Measurements from ENCODE around the gene RIPOR3. TPM values are rescaled to one million over a fixed set of nuclear protein-coding genes. Genes with fewer than 3 reads are reported as not detected.
A peak's percentile ranks its signal among the peaks of the same experiment; 100 is the strongest.
"Not testable (repeated sequence)": the region's sequence is repeated elsewhere in the genome, so short reads cannot be mapped to it uniquely, and the experiment has no call there.

The RIPOR3 gene
- polyA plus RNA-seq, 2 of the 4 experiments (the other 2 are of a cell fraction), result 0.03 to 0.06 TPM

- CTCF ChIA-PET, result interaction anchor here (0.9 to 14.7 kb wide), 5 partner anchors 8 to 384 kb away, joined by 3 to 268 read pairs (median 6); partner anchors contain the start of gene CEBPB
- POLR2A ChIA-PET, result interaction anchor here (1.2 kb wide), 1 partner anchor 8 kb away, joined by 3 read pairs; no protein-coding TSS in a partner anchor
- not testable (repeated sequence) for DNase-seq (ENCODE audit: low read depth in 1 of 2, low spot score in 1 of 2); H3K9me3 ChIP-seq; H3K4me2 ChIP-seq; FAIRE-seq; H3K4me3 ChIP-seq
- Histone ChIP-seq H3K27ac (peak overlapping the region in 1 of 2 experiments; percentile 5; a peak in 3 of 6 replicates), H3K4me1 (peaks cover 15% of the 10 kb centered on the region; the same call in 2 of the 3 replicates)
- WGBS (ENCODE audit: missing lambda C conversion rate), result 87% methylated on average over 7 of the region's 7 CpGs
- ATAC-seq, result peak; percentile 20 to 26; a peak in 2 of 6 replicates
Observed at GRCh38 chr20:50569487-50569863, 121.9 kb downstream of the RIPOR3 start.

GRCh38 chr20:50568549-50568942, 122.8 kb downstream of the RIPOR3 start:
- FAIRE-seq, result no peak
- TF ChIP-seq RNF2 (IDR thresholded peaks at IDR 0.05; ENCODE audit: borderline replicate concordance, low read depth) (no peak), SMC3 (IDR thresholded peaks at IDR 0.05) (no peak), FOSB (CRISPR knock-in tag; IDR thresholded peaks at IDR 0.05) (no peak), ESRRA (IDR thresholded peaks at IDR 0.05; ENCODE audit: borderline replicate concordance, low read length) (no peak), RCOR1 (IDR thresholded peaks at IDR 0.05; ENCODE audit: low read depth, low read length) (no peak), RFX5 (IDR thresholded peaks at IDR 0.05) (no peak), KDM5A (IDR thresholded peaks at IDR 0.05) (no peak), JUNB (IDR thresholded peaks at IDR 0.05) (no peak), EHF (CRISPR knock-in tag; IDR thresholded peaks at IDR 0.05) (no peak), ELK1 (IDR thresholded peaks at IDR 0.05; ENCODE audit: low read depth, low read length) (no peak), HOXB13 (CRISPR knock-in tag; IDR thresholded peaks at IDR 0.05; ENCODE audit: low read depth) (no peak), BHLHE40 (IDR thresholded peaks at IDR 0.05; ENCODE audit: low read depth, low read length) (no peak), MAFK (IDR thresholded peaks at IDR 0.05; ENCODE audit: partially characterized antibody) (no peak), CBX8 (IDR thresholded peaks at IDR 0.05) (no peak), FOSL2 (IDR thresholded peaks at IDR 0.05) (no peak), FOSL2 (CRISPR knock-in tag; IDR thresholded peaks at IDR 0.05) (no peak), ZC3H11A (IDR thresholded peaks at IDR 0.05) (no peak), MYC (IDR thresholded peaks at IDR 0.05; ENCODE audit: borderline replicate concordance, low read length) (no peak)
- TF ChIP-seq, protein P1, sequence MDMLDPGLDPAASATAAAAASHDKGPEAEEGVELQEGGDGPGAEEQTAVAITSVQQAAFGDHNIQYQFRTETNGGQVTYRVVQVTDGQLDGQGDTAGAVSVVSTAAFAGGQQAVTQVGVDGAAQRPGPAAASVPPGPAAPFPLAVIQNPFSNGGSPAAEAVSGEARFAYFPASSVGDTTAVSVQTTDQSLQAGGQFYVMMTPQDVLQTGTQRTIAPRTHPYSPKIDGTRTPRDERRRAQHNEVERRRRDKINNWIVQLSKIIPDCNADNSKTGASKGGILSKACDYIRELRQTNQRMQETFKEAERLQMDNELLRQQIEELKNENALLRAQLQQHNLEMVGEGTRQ (IDR thresholded peaks at IDR 0.05), result no peak
- TF ChIP-seq, protein P2, sequence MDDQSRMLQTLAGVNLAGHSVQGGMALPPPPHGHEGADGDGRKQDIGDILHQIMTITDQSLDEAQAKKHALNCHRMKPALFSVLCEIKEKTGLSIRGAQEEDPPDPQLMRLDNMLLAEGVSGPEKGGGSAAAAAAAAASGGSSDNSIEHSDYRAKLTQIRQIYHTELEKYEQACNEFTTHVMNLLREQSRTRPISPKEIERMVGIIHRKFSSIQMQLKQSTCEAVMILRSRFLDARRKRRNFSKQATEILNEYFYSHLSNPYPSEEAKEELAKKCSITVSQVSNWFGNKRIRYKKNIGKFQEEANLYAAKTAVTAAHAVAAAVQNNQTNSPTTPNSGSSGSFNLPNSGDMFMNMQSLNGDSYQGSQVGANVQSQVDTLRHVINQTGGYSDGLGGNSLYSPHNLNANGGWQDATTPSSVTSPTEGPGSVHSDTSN (IDR thresholded peaks at IDR 0.05), result no peak
- TF ChIP-seq, protein P3, sequence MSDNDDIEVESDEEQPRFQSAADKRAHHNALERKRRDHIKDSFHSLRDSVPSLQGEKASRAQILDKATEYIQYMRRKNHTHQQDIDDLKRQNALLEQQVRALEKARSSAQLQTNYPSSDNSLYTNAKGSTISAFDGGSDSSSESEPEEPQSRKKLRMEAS (IDR thresholded peaks at IDR 0.05), result no peak
- peaks cover 24% of the 10 kb centered on the region for H3K4me1 ChIP-seq
- POLR2A ChIA-PET, result no interaction called here
- no peak for ATAC-seq
- no peak overlapping the region for H3K27ac ChIP-seq
- no peak overlapping the region for H3K4me2 ChIP-seq
- DNase-seq (ENCODE audit: low read depth in 1 of 2, low spot score in 1 of 2), result no peak
- no peak overlapping the region for H3K4me3 ChIP-seq
- WGBS (ENCODE audit: missing lambda C conversion rate), result 77% methylated on average over 11 of the region's 11 CpGs
- H3K9me3 ChIP-seq, result no peaks in the 10 kb centered on the region
- CTCF ChIA-PET, result interaction anchor here (0.7 to 14.7 kb wide), 5 partner anchors 9 to 384 kb away, joined by 3 to 268 read pairs (median 6); partner anchors contain the start of gene CEBPB

GRCh38 chr20:50567860-50568548, 123.3 kb downstream of the RIPOR3 start:
- WGBS (ENCODE audit: missing lambda C conversion rate), result 91% methylated on average over 18 of the region's 18 CpGs
- ATAC-seq, result no peak
- FAIRE-seq, result no peak
- TF ChIP-seq ZFP36 (IDR thresholded peaks at IDR 0.05; ENCODE audit: borderline replicate concordance, partially characterized antibody) (no peak), MYC (IDR thresholded peaks at IDR 0.05; ENCODE audit: borderline replicate concordance, low read length) (no peak), MAFK (IDR thresholded peaks at IDR 0.05; ENCODE audit: partially characterized antibody) (peak; percentile 58)
- ChIA-PET POLR2A (no interaction called here), CTCF (interaction anchor here (0.7 to 14.7 kb wide), 4 partner anchors 9 to 383 kb away, joined by 3 to 268 read pairs (median 88); partner anchors contain the start of gene CEBPB)
- H3K4me3 ChIP-seq, result no peak overlapping the region
- DNase-seq (ENCODE audit: low read depth in 1 of 2, low spot score in 1 of 2), result no peak
- H3K4me1 ChIP-seq, result peaks cover 27% of the 10 kb centered on the region
- no peak overlapping the region for H3K4me2 ChIP-seq
- H3K9me3 ChIP-seq, result no peaks in the 10 kb centered on the region
- H3K27ac ChIP-seq, result no peak overlapping the region
